ENCODE results near the gene SNX20. TPM values are rescaled to one million over a fixed set of nuclear protein-coding genes. Genes with fewer than 3 reads are reported as not detected.

SNX20 gene, protein sequence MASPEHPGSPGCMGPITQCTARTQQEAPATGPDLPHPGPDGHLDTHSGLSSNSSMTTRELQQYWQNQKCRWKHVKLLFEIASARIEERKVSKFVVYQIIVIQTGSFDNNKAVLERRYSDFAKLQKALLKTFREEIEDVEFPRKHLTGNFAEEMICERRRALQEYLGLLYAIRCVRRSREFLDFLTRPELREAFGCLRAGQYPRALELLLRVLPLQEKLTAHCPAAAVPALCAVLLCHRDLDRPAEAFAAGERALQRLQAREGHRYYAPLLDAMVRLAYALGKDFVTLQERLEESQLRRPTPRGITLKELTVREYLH
- total RNA-seq = 1 to 10 TPM; 2.2 to 6.9 (median 4.4) TPM

DNA sequence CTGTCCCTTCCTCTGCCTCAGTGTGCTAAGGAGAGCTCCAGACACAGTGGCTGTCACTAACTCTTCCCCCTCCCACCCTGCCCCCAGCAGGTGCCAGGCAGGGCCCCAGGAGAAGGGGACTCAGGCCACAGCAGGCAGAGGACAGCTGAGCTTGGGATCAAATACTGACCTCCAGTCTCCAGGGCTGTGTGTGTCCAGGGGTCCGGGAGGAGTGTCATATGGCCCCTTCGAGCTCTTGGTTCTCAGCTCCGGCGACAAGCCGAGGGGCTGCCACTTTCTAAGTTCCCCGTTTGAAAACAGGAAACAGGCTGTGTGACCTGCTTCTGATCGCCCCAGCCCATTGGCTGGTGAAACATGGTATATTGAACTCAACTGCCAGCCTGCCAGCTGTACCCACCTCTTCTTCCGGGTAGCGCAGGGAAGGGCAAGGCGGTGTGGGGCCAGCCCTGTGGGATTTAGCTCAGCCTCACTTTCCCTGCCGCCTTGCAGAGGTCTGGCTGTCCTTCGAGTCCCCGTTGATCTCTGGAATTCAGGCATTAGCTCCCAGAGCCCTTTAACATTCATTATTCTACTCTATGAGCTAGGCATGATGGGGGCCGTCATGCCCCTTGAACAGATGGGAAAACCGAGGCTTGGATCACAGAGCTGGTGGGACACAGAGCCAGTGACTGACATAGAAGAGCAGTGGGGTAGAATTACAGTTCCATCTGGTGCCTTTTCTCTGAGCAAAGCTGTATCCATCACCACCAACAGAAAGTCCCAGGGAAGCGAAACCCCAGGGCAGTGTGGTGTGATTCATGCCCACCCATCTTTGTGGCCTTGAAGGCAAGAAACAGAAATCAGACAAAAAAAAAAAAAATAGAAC, at the start of gene SNX20:
SNX20 (minus strand) TSS at position 292 of the 865 bp plus-strand sequence. CDS start 3,786 bp downstream, outside the sequence.
- DNase-seq (ENCODE audit: low spot score) (no peak), ATAC-seq (ENCODE audit: low FRiP score) (no peak)
- TF ChIP-seq, protein P1, sequence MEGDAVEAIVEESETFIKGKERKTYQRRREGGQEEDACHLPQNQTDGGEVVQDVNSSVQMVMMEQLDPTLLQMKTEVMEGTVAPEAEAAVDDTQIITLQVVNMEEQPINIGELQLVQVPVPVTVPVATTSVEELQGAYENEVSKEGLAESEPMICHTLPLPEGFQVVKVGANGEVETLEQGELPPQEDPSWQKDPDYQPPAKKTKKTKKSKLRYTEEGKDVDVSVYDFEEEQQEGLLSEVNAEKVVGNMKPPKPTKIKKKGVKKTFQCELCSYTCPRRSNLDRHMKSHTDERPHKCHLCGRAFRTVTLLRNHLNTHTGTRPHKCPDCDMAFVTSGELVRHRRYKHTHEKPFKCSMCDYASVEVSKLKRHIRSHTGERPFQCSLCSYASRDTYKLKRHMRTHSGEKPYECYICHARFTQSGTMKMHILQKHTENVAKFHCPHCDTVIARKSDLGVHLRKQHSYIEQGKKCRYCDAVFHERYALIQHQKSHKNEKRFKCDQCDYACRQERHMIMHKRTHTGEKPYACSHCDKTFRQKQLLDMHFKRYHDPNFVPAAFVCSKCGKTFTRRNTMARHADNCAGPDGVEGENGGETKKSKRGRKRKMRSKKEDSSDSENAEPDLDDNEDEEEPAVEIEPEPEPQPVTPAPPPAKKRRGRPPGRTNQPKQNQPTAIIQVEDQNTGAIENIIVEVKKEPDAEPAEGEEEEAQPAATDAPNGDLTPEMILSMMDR (IDR thresholded peaks at IDR 0.05) = no peak

DNA sequence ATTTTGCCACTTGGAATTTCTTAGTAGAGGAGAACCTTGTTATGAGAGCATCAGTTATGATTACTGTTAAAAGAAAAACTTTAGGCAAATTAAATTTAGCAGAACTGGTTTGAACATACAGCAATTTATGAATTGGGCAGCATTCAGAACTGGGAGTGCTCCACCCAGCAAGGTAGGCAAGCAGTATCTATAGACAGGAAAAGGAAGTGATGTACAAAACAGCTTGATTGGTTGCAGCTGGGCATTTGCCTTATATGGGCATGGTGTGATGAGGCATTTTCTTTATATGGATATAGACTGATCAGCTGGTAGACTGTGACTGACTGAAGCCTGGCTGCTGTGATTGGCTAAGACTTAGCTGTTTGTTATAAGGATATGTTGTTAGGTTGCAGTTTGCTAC, 43.2 kb upstream of the SNX20 start:
- no peak for ATAC-seq (ENCODE audit: low FRiP score)
- no peak for DNase-seq (ENCODE audit: low spot score)
- TF ChIP-seq, protein P1 (IDR thresholded peaks at IDR 0.05) = no peak

DNA sequence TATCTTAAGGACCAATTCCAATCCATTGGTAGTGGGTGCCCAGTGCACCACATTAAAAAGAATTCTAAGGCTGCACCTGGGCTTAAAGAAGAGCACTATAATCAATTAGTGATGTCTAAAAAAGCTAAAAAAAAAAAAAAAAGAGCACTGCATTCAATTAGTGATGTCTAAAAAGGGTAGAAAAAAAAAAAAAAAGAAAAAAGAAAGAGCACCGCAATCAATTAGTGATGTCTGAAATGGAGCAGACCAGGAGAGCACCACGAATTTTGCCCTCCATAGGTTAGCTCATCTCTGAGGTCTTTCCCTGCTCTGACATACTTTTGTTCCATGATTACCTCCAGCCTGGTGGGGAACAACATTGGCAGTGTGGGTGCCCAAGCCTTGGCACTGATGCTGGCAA, 41.8 kb upstream of the SNX20 start:
- TF ChIP-seq, protein P1 (IDR thresholded peaks at IDR 0.05) = no peak
- ATAC-seq (ENCODE audit: low FRiP score) (no peak), DNase-seq (ENCODE audit: low spot score) (no peak)

DNA sequence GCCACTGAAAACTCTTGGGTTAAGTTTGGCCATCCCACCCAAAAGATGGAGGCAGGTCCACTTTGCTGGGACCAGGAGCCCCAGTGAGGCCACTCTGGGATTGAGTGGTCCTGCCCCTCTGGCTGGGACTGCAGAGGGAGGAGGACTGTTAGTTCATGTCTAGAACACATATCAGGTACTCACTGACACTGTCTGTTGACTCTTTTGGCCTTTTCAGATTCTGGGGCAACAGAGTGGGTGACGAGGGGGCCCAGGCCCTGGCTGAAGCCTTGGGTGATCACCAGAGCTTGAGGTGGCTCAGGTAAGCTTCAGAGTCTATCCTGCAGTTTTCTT, 41.3 kb upstream of the SNX20 start:
- TF ChIP-seq, protein P1 (IDR thresholded peaks at IDR 0.05) = no peak
- DNase-seq (ENCODE audit: low spot score) (no peak), ATAC-seq (ENCODE audit: low FRiP score) (no peak)

DNA sequence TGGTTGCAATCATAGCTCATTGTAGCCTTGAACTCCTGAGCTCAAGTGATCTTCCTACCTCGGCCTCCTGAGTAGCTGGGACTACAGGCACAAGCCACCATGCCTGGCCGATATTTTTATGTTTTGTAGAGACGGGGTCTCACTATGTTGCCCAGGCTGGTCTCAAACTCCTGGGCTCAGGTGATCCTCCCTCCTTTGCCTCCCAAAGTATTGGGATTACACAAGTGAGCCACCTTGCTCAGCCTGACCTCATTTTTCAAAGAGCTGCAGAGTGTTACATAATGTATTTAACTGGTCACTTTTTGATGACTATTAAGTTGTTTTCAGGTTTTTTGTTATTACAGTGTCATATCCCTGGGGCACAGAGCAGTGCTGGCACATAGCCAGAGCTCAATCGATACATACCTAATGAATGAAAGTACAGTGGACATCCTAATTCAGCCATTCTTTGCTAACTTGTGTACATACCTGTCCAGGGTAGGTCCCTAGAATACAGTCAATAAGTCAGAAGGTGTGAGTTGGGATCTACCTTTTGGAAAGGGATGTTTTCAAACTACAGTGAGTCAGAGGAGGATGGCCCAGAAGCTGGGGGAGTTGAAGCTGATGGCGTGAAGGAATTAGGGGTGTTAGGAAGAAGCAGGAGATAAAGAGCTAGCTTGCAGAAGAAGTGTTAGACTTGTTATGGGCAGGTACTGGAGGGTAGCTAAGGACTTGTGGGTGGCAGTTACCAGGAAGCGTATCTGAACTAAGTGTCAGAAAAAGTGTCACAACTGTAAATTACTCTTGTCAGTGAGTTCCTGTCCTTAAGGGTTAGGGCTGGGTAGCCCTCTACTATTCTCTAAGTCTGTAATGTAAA, 40.7 kb upstream of the SNX20 start:
- ATAC-seq (ENCODE audit: low FRiP score) (no peak), DNase-seq (ENCODE audit: low spot score) (no peak)
- TF ChIP-seq, protein P1 (IDR thresholded peaks at IDR 0.05) = no peak

DNA sequence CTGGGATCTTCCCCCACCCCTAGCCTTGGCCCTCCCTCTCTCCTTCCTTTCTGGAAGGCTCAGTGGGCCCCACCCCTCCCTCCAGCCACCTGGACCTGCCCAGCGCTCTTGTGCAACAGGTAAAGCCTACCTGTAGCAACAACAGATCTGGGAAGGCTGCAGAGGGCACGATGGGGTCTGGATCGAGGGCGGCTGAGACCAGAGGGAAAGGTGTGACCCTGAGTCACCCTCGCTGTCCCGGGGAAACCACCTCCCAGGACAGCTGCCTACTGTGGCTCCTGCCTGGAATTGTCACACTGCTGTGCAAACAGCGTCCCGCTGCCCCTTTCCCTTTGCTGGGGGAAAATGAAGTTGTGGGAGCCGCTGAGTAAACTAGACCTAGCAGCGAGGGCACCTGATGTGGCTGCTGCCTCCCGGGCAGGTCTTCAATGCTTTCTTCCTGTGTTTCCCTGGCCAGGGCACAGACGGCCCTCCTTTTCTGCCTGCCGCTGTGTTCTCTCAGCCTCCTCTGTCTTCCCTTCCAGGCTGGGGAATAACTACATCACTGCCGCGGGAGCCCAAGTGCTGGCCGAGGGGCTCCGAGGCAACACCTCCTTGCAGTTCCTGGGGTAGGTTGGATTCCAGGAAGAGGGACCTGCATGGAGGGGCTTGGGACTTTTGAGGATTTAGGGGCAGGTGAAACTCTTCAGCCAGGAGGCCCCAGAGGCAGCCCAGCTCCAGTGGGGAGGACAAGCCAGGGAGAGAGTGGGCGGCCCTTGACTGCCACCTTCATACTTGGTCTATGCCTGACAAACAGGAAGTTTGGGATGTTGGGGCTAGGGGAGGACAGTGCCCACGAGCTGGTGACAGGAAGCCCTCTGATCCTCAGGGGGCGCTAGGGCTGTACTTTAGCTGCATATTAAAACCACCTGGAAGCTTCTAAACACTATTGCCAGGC, 38.6 kb upstream of the SNX20 start:
- TF ChIP-seq, protein P1 (IDR thresholded peaks at IDR 0.05) = no peak
- DNase-seq (ENCODE audit: low spot score) (no peak), ATAC-seq (ENCODE audit: low FRiP score) (no peak)

Data from omental fat pad (tissue), 4 donors.